IPS-18c (cell line): ENCODE results near the gene CAMK4.

Experiments
- H3K4me3 ChIP-seq: 2 replicates; pipeline ENCODE4 v1.7.0; 2013; ENCODE audit warnings: low read depth, mild to moderate bottlenecking, low read length, moderate library complexity; ENCODE audit not compliant: insufficient read depth
- H3K9me3 ChIP-seq: one replicate; pipeline ENCODE4 v1.6.1; 2013; ENCODE audit warnings: mild to moderate bottlenecking, low read length, moderate library complexity; ENCODE audit not compliant: control insufficient read depth, insufficient read depth

The CAMK4 gene

GRCh38 chr5:111415053-111415452, 190.9 kb downstream of the CAMK4 start:
- Histone ChIP-seq H3K4me3 (no peak overlapping the region), H3K9me3 (no peaks in the 10 kb centered on the region)

GRCh38 chr5:111422245-111422644, 198.1 kb downstream of the CAMK4 start:
- no peak overlapping the region for H3K4me3 ChIP-seq
- H3K9me3 ChIP-seq = no peaks in the 10 kb centered on the region

- H3K9me3 ChIP-seq = no peaks in the 10 kb centered on the region
- H3K4me3 ChIP-seq = no peak overlapping the region
Measured at GRCh38 chr5:111422747-111423720, 198.8 kb downstream of the CAMK4 start.

GRCh38 chr5:111425205-111425604, 201.0 kb downstream of the CAMK4 start:
- no peak overlapping the region for H3K4me3 ChIP-seq
- no peaks in the 10 kb centered on the region for H3K9me3 ChIP-seq

DNA sequence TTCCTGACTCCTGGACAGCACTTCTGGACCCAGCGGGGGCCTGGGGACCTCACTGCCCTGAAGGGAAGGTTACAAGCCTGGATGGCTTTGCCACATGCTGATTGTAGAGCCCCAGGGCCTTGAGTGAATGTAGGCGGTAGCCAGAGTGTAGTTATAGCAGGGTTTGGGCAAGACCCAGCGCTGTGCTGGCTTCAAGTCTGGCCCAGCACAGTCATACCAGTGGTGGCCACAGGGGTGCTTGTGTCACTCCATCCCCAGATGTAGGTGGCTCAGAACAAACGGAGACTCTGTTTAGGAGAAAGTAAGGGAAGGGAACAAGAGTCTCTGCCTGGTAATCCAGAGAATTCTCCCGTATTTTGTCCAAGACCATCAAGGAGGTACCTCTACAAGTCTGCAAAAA, 203.6 kb downstream of the CAMK4 start:
- H3K4me3 ChIP-seq = no peak overlapping the region
- no peaks in the 10 kb centered on the region for H3K9me3 ChIP-seq

DNA sequence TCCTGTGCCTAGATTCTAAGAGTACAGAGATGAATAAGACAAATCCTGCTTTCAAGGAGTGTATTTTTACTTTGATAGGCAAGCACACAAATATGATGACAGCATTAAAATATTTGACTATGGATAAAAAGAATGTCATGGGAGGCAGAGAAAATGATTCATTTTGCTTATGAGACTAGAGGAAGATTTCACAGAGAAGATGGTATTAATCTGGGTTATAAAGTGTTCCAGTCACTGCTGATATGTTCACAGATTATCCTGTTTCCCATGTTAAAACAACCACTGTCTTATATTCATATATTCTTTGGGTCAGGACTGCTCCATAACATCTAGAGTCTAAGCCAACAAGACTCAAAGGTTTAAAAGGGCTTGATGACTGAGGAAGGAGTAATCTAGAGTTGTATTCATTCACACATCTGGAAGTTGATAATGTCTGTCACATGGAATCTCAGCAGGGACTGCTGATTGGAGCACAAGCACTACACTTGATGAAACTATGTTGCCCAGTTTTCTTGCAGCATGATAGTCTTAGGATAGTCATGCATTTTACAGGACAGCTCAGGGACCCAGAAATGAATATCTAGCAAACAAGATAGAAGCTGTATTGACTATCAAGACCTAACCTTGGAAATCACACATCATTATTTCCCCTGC, 208.8 kb downstream of the CAMK4 start:
- Histone ChIP-seq H3K4me3 (no peak overlapping the region), H3K9me3 (no peaks in the 10 kb centered on the region)

DNA sequence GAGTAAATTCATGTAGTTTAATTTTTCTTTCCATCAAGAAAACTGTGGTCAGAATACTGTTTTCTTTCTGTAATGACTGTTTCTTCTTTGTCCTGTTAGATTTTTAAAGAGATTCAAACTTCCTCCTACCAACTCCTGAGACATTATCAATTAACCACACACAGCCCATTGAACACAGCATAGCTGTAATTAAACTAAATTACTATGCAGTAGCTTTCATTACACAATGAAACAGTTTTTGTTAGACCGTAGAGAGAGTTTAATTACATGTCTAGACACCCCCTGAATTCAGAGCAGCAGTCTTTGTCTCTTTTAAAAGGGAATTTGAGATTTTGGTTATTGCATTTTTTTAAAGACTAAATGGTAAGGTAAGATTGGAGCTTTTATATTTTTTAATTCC, 210.6 kb downstream of the CAMK4 start:
- Histone ChIP-seq H3K4me3 (no peak overlapping the region), H3K9me3 (no peaks in the 10 kb centered on the region)

DNA sequence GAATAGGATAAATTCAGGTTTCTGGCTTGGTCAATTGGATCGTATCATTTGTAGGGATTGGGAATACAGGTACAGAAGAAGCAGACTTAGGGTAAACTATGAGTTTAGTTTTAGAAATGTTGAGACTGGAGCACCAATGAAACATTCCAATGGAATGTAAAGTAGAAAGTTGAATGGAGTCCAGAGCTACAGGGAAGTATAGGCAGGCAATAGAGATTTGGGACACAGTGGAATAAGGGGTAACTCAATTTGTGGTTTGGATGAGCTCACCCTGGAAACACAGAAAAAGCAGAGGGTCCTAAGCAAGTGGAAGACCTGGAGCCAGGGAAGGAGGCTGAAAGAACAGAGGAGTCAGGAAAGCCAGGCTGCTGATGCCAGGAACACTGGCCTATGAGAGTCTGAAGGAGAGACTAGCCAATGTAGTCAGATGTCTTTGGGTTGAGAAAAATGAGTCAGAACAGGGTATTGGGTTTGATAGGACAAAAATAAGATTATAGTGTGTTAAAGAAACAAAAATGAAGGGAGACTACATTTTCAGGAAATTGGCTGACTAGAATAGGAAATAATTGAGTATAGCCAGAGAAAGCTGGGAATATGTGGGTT, 215.4 kb downstream of the CAMK4 start:
- no peak overlapping the region for H3K4me3 ChIP-seq
- H3K9me3 ChIP-seq = no peaks in the 10 kb centered on the region

GRCh38 chr5:111447099-111447498, 222.9 kb downstream of the CAMK4 start:
- Histone ChIP-seq H3K4me3 (no peak overlapping the region), H3K9me3 (no peaks in the 10 kb centered on the region)

DNA sequence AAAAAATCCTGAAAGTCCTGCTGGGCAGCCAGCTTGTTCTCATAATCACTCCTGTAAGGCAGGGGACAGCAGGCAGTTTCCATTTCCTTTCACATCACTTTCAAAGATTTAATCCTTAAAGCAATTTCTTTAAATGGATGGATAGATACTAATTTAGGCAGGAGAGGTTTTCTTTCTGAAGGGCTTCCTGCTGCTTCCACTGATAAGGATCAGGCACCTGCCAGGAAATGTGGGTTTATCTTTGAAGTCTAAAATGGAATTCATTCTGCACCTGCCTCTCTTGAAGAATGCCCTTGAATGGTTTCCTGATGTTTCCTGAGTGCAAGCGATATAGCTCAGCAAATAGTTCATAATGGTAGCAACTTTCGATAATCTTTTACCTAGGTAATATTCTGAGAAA, 223.6 kb downstream of the CAMK4 start:
- Histone ChIP-seq H3K4me3 (no peak overlapping the region), H3K9me3 (no peaks in the 10 kb centered on the region)

DNA sequence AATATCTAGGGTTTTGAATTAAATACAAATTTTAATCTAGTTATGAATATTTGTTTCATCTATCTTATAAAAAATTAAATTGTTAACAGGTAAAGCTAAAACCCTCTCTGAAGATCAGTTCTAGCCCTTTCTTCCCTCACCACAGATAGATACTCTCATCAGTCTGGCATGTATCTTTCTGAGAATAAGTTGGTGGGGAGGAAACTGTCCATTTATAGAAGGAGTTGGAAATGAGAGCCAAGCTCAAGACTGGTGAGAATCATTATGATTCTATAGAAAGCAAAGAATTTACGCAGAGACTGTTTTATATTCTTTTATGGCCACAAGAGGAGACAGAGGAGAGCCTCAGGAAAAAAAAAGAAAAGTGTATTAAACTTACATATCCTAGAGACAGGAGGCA, 229.1 kb downstream of the CAMK4 start:
- H3K9me3 ChIP-seq = no peaks in the 10 kb centered on the region
- H3K4me3 ChIP-seq = no peak overlapping the region

DNA sequence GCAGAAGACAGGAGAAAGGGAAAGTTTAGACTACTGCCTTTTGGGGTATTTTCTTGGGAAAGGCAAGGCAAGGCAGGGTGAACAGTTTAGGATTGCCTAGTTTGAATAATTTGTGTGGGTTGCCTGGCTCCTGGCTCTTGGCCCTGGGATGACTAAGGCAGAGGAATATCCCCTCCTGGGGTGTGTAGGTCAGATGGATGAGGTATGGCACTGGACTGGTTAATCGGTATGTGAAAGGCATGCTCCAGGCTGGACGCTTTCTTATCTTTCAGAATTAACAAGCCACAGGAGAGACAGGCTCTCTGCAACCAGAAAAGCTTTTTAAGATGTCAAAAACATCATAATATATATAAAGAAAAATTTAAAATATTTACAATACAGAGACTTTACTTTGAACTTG, 229.6 kb downstream of the CAMK4 start:
- H3K9me3 ChIP-seq = no peaks in the 10 kb centered on the region
- H3K4me3 ChIP-seq = no peak overlapping the region

DNA sequence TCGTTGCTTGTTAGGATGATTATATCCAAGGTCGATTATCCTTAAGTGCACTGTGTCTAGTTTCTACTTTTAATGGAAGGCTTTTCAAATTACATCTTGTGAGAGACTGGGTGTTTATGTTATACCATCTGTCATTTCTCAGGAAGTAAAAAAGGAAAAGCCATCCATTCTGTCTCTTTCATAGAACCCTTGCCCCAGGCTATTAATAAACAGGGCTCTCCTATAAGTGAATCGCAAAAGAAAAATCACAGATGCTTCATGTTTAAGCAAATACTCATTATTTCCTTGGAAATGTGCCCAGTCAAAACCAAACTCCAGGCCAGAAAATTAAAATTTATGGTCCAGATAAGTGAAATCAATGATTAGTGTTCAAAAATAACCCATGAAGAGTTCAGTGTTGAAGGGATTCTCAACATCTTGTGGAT, 230.0 kb downstream of the CAMK4 start:
- H3K4me3 ChIP-seq = no peak overlapping the region
- H3K9me3 ChIP-seq = no peaks in the 10 kb centered on the region

DNA sequence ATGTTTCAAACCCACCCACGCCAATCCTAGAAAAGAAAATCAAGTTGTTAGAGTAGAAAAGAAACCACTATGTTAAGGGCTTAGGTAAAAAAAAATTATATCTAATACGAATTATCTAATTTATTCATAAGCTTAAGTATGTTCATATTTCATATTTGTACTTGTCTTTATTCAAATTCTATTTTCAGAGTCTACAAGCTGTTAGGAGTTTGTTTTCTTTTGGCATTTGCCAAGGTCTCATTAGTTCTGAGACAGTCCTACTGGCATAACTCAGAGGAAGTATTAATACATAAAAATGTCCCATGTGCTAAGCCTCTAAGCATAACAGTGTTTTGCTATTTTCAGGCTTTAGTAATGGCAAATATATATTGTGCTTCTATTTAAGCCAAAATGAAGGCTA, 230.6 kb downstream of the CAMK4 start:
- H3K4me3 ChIP-seq = no peak overlapping the region
- H3K9me3 ChIP-seq = no peaks in the 10 kb centered on the region

DNA sequence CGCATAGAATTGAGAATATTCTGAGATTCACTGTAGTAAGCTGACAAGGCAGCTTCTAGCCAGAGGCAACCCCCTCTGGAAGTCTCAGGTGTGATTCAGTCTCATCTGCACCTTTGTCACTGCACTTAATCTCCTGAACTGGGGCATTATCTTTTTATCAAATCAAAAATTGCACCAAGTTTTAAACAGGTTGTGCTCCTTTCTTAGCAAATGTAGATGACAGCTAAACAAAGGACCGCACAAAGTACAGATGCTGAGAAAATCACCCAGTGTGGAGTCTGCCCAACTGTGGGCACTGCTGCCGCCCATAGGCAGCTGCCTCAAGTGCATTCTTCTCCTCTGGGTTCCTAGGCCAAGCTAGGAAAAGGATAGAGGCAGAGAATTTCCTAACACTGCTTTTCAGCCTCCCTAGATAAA, 237.1 kb downstream of the CAMK4 start:
- H3K9me3 ChIP-seq = no peaks in the 10 kb centered on the region

DNA sequence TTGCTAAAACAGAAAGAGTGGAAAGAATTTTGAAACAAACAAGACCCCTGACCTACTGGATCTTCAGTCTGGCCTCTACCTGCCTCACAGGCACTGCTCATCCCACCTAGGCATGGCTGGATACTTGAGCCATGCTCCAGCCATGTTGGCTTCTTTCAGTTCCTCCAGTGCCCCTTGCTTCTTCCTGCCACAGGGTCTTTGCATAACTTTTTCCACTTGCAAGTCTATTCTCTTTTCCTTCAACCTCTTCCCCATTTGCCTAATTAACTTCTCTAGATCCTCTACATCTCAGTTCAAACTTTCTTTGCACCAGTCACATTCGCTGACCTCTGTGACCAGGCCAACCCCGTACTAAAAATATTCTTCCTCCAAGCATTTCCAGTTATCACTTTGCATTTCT, 237.8 kb downstream of the CAMK4 start:
- Histone ChIP-seq H3K9me3 (no peaks in the 10 kb centered on the region), H3K4me3 (no peak overlapping the region)

More for the DNA sequence above, 237.1 kb downstream of the CAMK4 start:
- no peak overlapping the region for H3K4me3 ChIP-seq

DNA sequence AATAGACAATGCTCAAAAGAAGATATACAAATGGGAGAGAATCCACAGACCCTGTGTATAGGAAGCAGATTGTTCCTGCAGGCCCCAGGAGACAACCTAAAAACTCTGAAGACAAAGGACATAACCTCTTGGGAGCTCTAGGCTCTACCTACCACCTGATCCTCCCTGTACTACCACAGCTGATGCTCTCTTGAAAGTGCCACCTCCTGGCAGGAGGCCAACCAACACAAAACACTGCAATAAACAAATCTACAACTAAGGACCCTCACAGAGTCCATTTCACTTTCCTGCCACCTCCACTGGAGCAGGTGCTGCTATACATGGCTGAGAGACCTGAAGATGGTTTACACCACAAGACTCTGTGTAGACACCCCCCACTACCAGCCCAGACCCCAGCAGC, 239.1 kb downstream of the CAMK4 start:
- Histone ChIP-seq H3K9me3 (no peaks in the 10 kb centered on the region), H3K4me3 (no peak overlapping the region)
